SK-N-SH (cell line): ENCODE results near the gene RASSF3. TPM values are rescaled to one million over a fixed set of nuclear protein-coding genes. Genes with fewer than 3 reads are reported as not detected.
A peak's percentile ranks its signal among the peaks of the same experiment; 100 is the strongest.

Source experiments
- CTCF ChIA-PET: fragments of 300-600, 350-600 bp; formaldehyde crosslinking; extraction: SDS; loops from one replicate; lab custom pipeline; 2021; lab: Yijun Ruan, JAX
- POLR2A ChIA-PET: fragments of 350-600 bp; sonication (Branson Sonifier 250); formaldehyde crosslinking; extraction: SDS; loops from one replicate; lab custom pipeline; 2020; ENCODE audit warnings: antibody characterized with exemption, inconsistent platforms; lab: Yijun Ruan, JAX
- DNase-seq: peaks from one replicate; pipeline ENCODE4 v3.0.0; 2012
- H2AFZ ChIP-seq: fragments of 200-600 bp; sonication (generic); 2 replicates; pipeline ENCODE4 v1.8.1; 2016; ENCODE audit warnings: antibody characterized with exemption, mild to moderate bottlenecking, low read depth
- H3F3A ChIP-seq: fragments of 200-600 bp; sonication (generic); replicated peaks from 2 replicates; pipeline ENCODE3; 2016; ENCODE audit warnings: antibody characterized with exemption, mild to moderate bottlenecking; ENCODE audit not compliant: insufficient read depth
- H3K27ac ChIP-seq, 2 experiments: fragments of 200-500 bp in 1 of 2; fragments of 200-600 bp in 1 of 2; sonication (Bioruptor generic) in 1 of 2; sonication (generic), shearing (Covaris generic) in 1 of 2; 2 replicates each; pipeline versions ENCODE4 v1.5.1 to v1.6.1; 2014 to 2016; ENCODE audit warnings: low read depth in 2 of 2, inconsistent platforms in 1 of 2, low read length in 1 of 2, mild to moderate bottlenecking in 1 of 2, mixed read lengths in 1 of 2
- H3K27me3 ChIP-seq: fragments of 200-600 bp; sonication (generic), shearing (Covaris generic); 2 replicates; pipeline ENCODE4 v1.6.1; 2016; ENCODE audit warnings: mixed run types; ENCODE audit not compliant: insufficient read depth
- H3K36me3 ChIP-seq, 2 experiments: fragments of 200-500 bp in 1 of 2; fragments of 200-600 bp in 1 of 2; sonication (Bioruptor generic) in 1 of 2; sonication (generic) in 1 of 2; replicated peaks in 1 of 2; 2 replicates each; pipeline versions ENCODE3 to v1.5.1; 2014 to 2016; ENCODE audit warnings: low read length in 1 of 2, mild to moderate bottlenecking in 1 of 2; ENCODE audit not compliant: insufficient read depth in 2 of 2, control insufficient read depth in 1 of 2
- H3K4me1 ChIP-seq, 2 experiments: fragments of 200-500 bp in 1 of 2; fragments of 200-600 bp in 1 of 2; sonication (Bioruptor generic) in 1 of 2; sonication (generic), shearing (Covaris generic) in 1 of 2; 2 replicates each; pipeline versions ENCODE4 v1.5.1 to v1.6.1; 2014 to 2016; ENCODE audit warnings: low read depth in 1 of 2, low read length in 1 of 2, mixed run types in 1 of 2; ENCODE audit not compliant: insufficient read depth in 2 of 2, control insufficient read depth in 1 of 2
- H3K4me2 ChIP-seq: fragments of 200-600 bp; sonication (generic), shearing (Covaris generic); 2 replicates; pipeline ENCODE4 v1.6.1; 2017; ENCODE audit warnings: mixed run types
- H3K4me3 ChIP-seq, 2 experiments: fragments of 200-500 bp in 1 of 2; fragments of 200-600 bp in 1 of 2; sonication (Bioruptor generic) in 1 of 2; sonication (generic), shearing (Covaris generic) in 1 of 2; 2 replicates each; pipeline versions ENCODE4 v1.5.1 to v1.8.1; 2014 to 2016; ENCODE audit warnings: low read depth in 2 of 2, inconsistent platforms in 1 of 2, low read length in 1 of 2, mild to moderate bottlenecking in 1 of 2, mixed read lengths in 1 of 2, moderate library complexity in 1 of 2
- H3K79me2 ChIP-seq: fragments of 200-600 bp; sonication (generic); 2 replicates; pipeline ENCODE4 v1.8.1; 2017; ENCODE audit warnings: mild to moderate bottlenecking; ENCODE audit not compliant: insufficient read depth
- H3K9ac ChIP-seq: fragments of 200-600 bp; sonication (generic); 2 replicates; pipeline ENCODE4 v1.6.1; 2017; ENCODE audit warnings: mixed run types
- H3K9me2 ChIP-seq: fragments of 200-600 bp; sonication (generic); 2 replicates; pipeline ENCODE4 v1.6.1; 2017; ENCODE audit warnings: mixed run types
- H3K9me3 ChIP-seq: fragments of 200-600 bp; sonication (generic); 2 replicates; pipeline ENCODE4 v1.6.1; 2017; ENCODE audit warnings: mixed run types, mild to moderate bottlenecking, moderate library complexity
- H4K20me1 ChIP-seq: fragments of 200-600 bp; sonication (generic); 2 replicates; pipeline ENCODE4 v1.6.1; 2017; ENCODE audit warnings: mild to moderate bottlenecking, mixed run types; ENCODE audit not compliant: insufficient read depth
- CHD2 ChIP-seq: fragments of 150-350 bp; IDR thresholded peaks from 2 replicates; pipeline ENCODE4 v1.6.1; 2018; ENCODE audit warnings: low read length; ENCODE audit not compliant: partially characterized antibody
- CTCF ChIP-seq: fragments of 200-600 bp; sonication (generic); IDR thresholded peaks from 2 replicates; pipeline ENCODE4 v1.6.1; 2017; ENCODE audit warnings: antibody characterized with exemption, mild to moderate bottlenecking, moderate library complexity
- ELF1 ChIP-seq: IDR thresholded peaks from 2 replicates; pipeline ENCODE4 v1.4.0; 2012
- FOSL2 ChIP-seq: IDR thresholded peaks from 2 replicates; pipeline ENCODE4 v1.4.0; 2012; ENCODE audit warnings: low read depth, mild to moderate bottlenecking, moderate library complexity, borderline replicate concordance
- FOXJ3 ChIP-seq: sonication (generic); formaldehyde crosslinking; IDR thresholded peaks from 2 replicates; pipeline ENCODE4 v1.5.1; 2020; ENCODE audit warnings: mild to moderate bottlenecking, missing genetic modification reagents
- FOXM1 ChIP-seq: IDR thresholded peaks from 2 replicates; pipeline ENCODE4 v1.4.0; 2012; ENCODE audit warnings: low read depth, mild to moderate bottlenecking
- JUND ChIP-seq: IDR thresholded peaks from 2 replicates; pipeline ENCODE4 v1.4.0; 2012
- MAX ChIP-seq: IDR thresholded peaks from 2 replicates; pipeline ENCODE4 v1.4.0; 2012; ENCODE audit warnings: low read depth
- MXI1 ChIP-seq: IDR thresholded peaks from 2 replicates; pipeline ENCODE4 v1.6.1; 2012; ENCODE audit warnings: mild to moderate bottlenecking, low read depth, low read length, improper control_type of control experiment
- NRF1 ChIP-seq: IDR thresholded peaks from 2 replicates; pipeline ENCODE4 v1.6.1; 2012; ENCODE audit warnings: low read depth, mild to moderate bottlenecking, low read length
- PBX3 ChIP-seq: IDR thresholded peaks from 2 replicates; pipeline ENCODE4; 2012
- POLR2AphosphoS5 ChIP-seq: IDR thresholded peaks from 2 replicates; pipeline ENCODE4 v1.6.1; 2012; ENCODE audit warnings: low read depth, low read length
- REST ChIP-seq: IDR thresholded peaks from 2 replicates; pipeline ENCODE4 v1.6.1; 2012; ENCODE audit warnings: mild to moderate bottlenecking, low read depth, low read length, moderate library complexity
- SMC3 ChIP-seq: IDR thresholded peaks from 2 replicates; pipeline ENCODE4 v1.6.1; 2012; ENCODE audit warnings: low read depth, low read length, improper control_type of control experiment
- TAF1 ChIP-seq: IDR thresholded peaks from 2 replicates; pipeline ENCODE4 v1.6.1; 2012; ENCODE audit warnings: low read depth, mild to moderate bottlenecking, low read length, moderate library complexity, borderline replicate concordance
- USF2 ChIP-seq: fragments of 150-350 bp; IDR thresholded peaks from 2 replicates; pipeline ENCODE4 v1.6.1; 2017; ENCODE audit warnings: antibody characterized with exemption, low read length, low read depth, borderline replicate concordance
- WGBS: methylation state at CpG from one replicate; pipeline ENCODE4 v1.1.6; 2017; ENCODE audit warnings: low lambda C conversion rate; 5-methylcytosine and 5-hydroxymethylcytosine counted together
- polyA plus RNA-seq, 3 experiments: library from polyadenylated mRNA; depleted of rRNA; stranded (reverse); fragments of >200 nt; gene quantifications; 2 replicates each; pipeline ENCODE4 v1.2.3, GENCODE V29; 2012

Gene RASSF3
- polyA plus RNA-seq, 1 of the 3 experiments (the other 2 are of a cell fraction), result 11.1 TPM

- TF ChIP-seq REST, result no peak
- no peak for TF ChIP-seq SMC3
- no peak for TF ChIP-seq JUND
- no peak for TF ChIP-seq CTCF
- no peak for TF ChIP-seq MXI1
- no peak for TF ChIP-seq NRF1
- no peak for TF ChIP-seq FOXM1
- no peak for TF ChIP-seq ELF1
- TF ChIP-seq PBX3, result no peak
- no peak for TF ChIP-seq POLR2AphosphoS5
Observed at GRCh38 chr12:64699504-64700115, 89.3 kb downstream of the RASSF3 start (continued).

- Histone ChIP-seq H3F3A (peaks cover 6% of the 10 kb centered on the region), H3K27me3 (no peaks in the 10 kb centered on the region), H3K27ac (peak overlapping the region in 1 of 2 experiments; percentile 67; a peak in 2 of 4 replicates), H4K20me1 (no peaks in the 10 kb centered on the region), H3K79me2 (no peaks in the 10 kb centered on the region), H3K36me3 (peaks cover 0 to 14% of the 10 kb centered on the region in 2 experiments), H3K9me2 (no peaks in the 10 kb centered on the region), H2AFZ (no peak overlapping the region), H3K9ac (no peak overlapping the region), H3K4me3 (no peak overlapping the region), H3K4me1 (peaks cover 0 to 11% of the 10 kb centered on the region in 2 experiments; a peak in 2 of 4 replicates), H3K9me3 (no peaks in the 10 kb centered on the region), H3K4me2 (no peak overlapping the region)
- TF ChIP-seq FOSL2, result no peak
- TF ChIP-seq MAX, result no peak
- TF ChIP-seq TAF1, result no peak
- no peak for TF ChIP-seq PBX3
- TF ChIP-seq FOXJ3 (CRISPR knock-in tag), result no peak
- no peak for TF ChIP-seq USF2
- TF ChIP-seq FOXM1, result no peak
- TF ChIP-seq MXI1, result no peak
- TF ChIP-seq CHD2, result no peak
- DNase-seq, result no peak
- ChIA-PET POLR2A (no interaction called here), CTCF (interaction anchor here (1.3 to 3.4 kb wide), 2 partner anchors 151 to 156 kb away, joined by 5 to 27 read pairs; no protein-coding TSS in a partner anchor)
- WGBS, result 100% methylated on average over 1 of the region's 1 CpG
Observed at GRCh38 chr12:64700532-64700931, 90.2 kb downstream of the RASSF3 start.
